A549 treated with CORT108297 at 1 μM for 4 hours (cell line): ENCODE results near the gene EXOC1L. TPM values are rescaled to one million over a fixed set of nuclear protein-coding genes. Genes with fewer than 3 reads are reported as not detected.

ENCODE experiments used
- total RNA-seq: library from RNA; stranded (reverse); fragments of 200-300 nt; extraction: Qiagen RNA extraction; gene quantifications from 5 replicates; pipeline ENCODE4 v1.2.3, GENCODE V29; 2022

Gene EXOC1L
- total RNA-seq: not detected in 5 replicates

GRCh38 chr4:55819634-55820033 lies at the start of gene EXOC1L:
TSS of gene EXOC1L (plus strand) at chr4:55819790. CDS start at chr4:55820027, 237 bp downstream.

GRCh38 chr4:55853484-55854046 lies 34.0 kb downstream of the EXOC1L start, which contains the start of gene EXOC1:
TSS of gene EXOC1 (plus strand) at chr4:55853648. CDS start at chr4:55858324, 4,676 bp downstream.

Other genes with a start within 250 kb of the EXOC1L start
- not detected in 5 replicates for gene PDCL2, start 227.5 kb upstream of the EXOC1L start, total RNA-seq
- gene NMU, start 183.5 kb upstream of the EXOC1L start, total RNA-seq: 0.43 to 1.1 TPM (median 0.53 TPM) in 5 replicates
- gene EXOC1, start 33.9 kb downstream of the EXOC1L start, total RNA-seq: 12.6 to 21.3 TPM (median 13.6 TPM) in 5 replicates
- 4.3 to 6.3 TPM (median 5.7 TPM) in 5 replicates for gene CEP135, start 129.2 kb downstream of the EXOC1L start, total RNA-seq